Neural progenitor cell (in vitro differentiated cells): ENCODE measurements around the gene HAUS8.

ENCODE experiments used
- EZH2 ChIP-seq: fragments of 200-600 bp; sonication (generic); IDR thresholded peaks from 2 replicates; pipeline ENCODE4 v1.6.1; 2017; ENCODE audit warnings: antibody characterized with exemption, mild to moderate bottlenecking, moderate library complexity
- EZH2phosphoT487 ChIP-seq: fragments of 200-600 bp; sonication (generic); IDR thresholded peaks from 2 replicates; pipeline ENCODE4 v1.6.1; 2017; ENCODE audit warnings: antibody characterized with exemption
- TF ChIP-seq, protein P1 (sequence below): fragments of 200-600 bp; sonication (generic); IDR thresholded peaks from 2 replicates; pipeline ENCODE4 v1.5.1; 2017; ENCODE audit warnings: antibody characterized with exemption, mild to moderate bottlenecking

DNA sequence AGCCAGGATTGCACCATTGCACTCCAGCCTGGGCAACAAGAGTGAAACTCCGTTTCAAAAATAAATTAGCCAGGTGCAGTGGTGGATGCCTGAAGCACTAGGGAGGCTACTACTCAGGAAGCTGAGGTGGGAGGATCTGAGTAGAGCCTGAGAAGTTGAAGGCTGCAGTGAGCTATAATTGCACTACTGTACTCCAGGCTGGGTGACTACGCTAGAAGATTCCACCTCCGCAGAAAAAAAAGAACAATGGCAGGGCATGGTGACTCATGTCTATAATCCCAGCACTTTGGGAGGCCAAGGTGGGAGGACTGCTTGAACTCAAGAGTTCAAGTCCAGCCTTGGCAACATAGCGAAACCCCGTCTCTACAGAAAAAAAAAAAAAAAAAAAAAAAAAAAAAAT is 20.5 kb downstream of the HAUS8 start:
- TF ChIP-seq, protein P1, sequence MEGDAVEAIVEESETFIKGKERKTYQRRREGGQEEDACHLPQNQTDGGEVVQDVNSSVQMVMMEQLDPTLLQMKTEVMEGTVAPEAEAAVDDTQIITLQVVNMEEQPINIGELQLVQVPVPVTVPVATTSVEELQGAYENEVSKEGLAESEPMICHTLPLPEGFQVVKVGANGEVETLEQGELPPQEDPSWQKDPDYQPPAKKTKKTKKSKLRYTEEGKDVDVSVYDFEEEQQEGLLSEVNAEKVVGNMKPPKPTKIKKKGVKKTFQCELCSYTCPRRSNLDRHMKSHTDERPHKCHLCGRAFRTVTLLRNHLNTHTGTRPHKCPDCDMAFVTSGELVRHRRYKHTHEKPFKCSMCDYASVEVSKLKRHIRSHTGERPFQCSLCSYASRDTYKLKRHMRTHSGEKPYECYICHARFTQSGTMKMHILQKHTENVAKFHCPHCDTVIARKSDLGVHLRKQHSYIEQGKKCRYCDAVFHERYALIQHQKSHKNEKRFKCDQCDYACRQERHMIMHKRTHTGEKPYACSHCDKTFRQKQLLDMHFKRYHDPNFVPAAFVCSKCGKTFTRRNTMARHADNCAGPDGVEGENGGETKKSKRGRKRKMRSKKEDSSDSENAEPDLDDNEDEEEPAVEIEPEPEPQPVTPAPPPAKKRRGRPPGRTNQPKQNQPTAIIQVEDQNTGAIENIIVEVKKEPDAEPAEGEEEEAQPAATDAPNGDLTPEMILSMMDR = no peak
- no peak for TF ChIP-seq EZH2
- TF ChIP-seq EZH2phosphoT487 = no peak
